ENCODE results near the gene OR2D3.

Gene OR2D3

DNA sequence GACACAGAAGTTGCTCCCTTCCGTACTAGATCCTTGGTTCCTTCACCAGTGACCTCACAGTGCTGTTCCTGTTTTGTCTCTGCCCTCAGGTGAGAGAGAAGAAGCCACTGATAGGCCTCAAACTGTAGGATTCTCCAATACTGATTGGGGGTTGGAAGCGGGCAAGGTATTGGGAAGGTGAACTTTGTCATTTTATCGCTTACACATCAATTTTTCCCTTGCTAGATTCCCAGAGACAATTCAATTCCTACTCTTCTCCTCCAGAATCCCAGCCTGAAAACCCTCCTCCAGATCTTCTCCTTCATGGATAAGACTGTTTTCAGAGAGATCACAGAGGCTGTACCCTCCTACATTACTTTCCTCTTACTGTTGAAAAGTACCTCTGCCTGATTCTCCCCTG lies 9.4 kb upstream of the OR2D3 start:
- no peak overlapping the region for H3K4me3 ChIP-seq (ENCODE audit: low read length)
- DNase-seq (ENCODE audit: low read depth): no peak
- TF ChIP-seq, protein P1, sequence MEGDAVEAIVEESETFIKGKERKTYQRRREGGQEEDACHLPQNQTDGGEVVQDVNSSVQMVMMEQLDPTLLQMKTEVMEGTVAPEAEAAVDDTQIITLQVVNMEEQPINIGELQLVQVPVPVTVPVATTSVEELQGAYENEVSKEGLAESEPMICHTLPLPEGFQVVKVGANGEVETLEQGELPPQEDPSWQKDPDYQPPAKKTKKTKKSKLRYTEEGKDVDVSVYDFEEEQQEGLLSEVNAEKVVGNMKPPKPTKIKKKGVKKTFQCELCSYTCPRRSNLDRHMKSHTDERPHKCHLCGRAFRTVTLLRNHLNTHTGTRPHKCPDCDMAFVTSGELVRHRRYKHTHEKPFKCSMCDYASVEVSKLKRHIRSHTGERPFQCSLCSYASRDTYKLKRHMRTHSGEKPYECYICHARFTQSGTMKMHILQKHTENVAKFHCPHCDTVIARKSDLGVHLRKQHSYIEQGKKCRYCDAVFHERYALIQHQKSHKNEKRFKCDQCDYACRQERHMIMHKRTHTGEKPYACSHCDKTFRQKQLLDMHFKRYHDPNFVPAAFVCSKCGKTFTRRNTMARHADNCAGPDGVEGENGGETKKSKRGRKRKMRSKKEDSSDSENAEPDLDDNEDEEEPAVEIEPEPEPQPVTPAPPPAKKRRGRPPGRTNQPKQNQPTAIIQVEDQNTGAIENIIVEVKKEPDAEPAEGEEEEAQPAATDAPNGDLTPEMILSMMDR (IDR thresholded peaks at IDR 0.05; ENCODE audit: insufficient read depth, low read depth, low read length, missing control alignments): no peak

DNA sequence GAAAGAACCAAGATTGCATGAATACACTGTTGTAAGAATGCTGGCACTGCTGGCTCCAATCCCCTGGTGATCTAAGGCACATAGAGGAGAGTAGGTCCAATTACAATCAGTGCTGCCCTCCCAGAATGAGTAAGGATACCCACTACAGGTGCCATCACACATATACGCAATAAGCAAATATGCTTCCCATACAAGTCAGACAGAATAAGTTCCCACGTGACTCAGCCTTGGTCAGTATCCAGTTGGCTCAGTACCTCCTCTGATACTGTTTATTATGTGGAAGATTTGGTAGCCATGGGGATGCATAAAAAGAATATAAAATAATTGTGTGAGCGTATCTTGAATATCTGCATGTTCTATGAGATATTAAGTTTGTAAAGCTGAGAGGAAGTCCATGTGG lies 8.9 kb upstream of the OR2D3 start:
- TF ChIP-seq, protein P1 (IDR thresholded peaks at IDR 0.05; ENCODE audit: insufficient read depth, low read depth, low read length, missing control alignments): no peak
- peak; percentile 60 for DNase-seq (ENCODE audit: low read depth)
- H3K4me3 ChIP-seq (ENCODE audit: low read length): no peak overlapping the region

DNA sequence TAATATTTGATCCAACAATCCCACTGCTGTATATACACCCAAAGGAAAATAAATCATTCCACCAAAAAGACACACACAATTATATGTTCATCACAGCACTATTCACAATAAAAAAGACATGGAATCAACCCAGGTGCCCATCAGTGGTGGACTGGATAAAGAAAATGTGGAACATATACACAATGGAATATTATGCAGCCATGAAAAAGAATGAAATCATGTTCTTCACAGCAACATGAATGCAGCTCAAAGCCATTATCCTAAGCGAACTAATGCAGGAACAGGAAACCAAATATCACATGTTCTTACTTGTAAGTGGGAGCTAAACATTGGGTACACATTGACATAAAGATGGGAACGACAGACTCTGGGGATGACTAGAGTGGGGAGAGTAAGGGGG lies 1.1 kb upstream of the OR2D3 start:
- no peak overlapping the region for H3K4me3 ChIP-seq (ENCODE audit: low read length)
- TF ChIP-seq, protein P1 (IDR thresholded peaks at IDR 0.05; ENCODE audit: insufficient read depth, low read depth, low read length, missing control alignments): no peak
- DNase-seq (ENCODE audit: low read depth): no peak

DNA sequence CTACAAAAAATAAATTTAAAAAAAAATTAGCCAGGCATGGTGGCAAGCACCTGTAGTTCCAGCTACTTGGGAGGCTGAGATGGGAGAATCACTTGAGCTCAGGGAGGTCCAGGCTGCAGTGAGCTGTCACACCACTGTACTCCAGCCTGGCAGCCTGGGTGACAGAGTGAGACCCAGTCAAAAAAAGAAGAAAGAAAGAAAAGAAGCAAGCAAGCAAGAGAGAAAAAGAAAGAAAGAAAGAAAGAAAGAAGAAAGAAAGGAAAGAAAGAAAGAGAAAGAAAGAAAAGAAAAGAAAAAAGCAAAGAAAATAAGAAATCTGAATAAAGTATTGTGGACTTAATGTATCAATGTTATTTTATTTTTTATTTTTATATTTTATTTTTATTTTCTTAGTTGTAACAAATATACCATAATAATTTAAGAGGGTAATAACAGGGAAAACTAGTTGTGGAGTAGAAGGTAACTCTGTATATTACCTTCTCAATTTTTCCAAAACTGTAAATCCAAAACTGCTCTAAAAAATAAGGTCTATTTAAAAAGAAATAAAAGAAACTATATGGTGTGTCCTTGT lies 4.3 kb downstream of the OR2D3 start:
- DNase-seq (ENCODE audit: low read depth): no peak
- TF ChIP-seq, protein P1 (IDR thresholded peaks at IDR 0.05; ENCODE audit: insufficient read depth, low read depth, low read length, missing control alignments): no peak
- no peak overlapping the region for H3K4me3 ChIP-seq (ENCODE audit: low read length)

DNA sequence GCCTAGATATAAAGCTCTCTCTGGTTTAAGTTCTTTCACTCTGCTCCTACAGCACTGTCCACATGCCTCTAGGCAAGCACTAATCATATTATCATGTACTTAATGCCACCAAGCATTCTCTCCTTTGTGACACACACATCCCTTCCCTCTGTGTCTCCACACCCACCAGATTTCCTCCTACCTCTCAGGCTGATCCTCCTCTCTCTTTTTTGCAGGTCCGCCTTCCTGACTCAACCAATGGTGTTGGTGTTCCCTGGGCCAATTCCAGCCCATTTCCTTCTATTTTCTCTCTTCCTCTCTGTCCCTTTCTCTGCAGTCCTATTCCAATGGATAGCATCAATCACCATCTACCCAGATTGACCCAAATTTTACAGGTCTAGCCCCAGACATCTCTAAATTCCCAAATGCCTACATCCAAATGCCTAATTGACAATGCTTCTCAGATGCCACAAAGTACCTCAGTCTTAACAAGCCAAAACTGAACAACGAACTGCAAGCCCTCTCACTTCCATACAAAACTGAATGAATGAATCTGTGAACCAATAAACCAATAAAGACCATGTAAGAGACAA lies 4.9 kb downstream of the OR2D3 start:
- DNase-seq (ENCODE audit: low read depth): peak; percentile 49
- H3K4me3 ChIP-seq (ENCODE audit: low read length): peak overlapping the region; percentile 73
- TF ChIP-seq, protein P1 (IDR thresholded peaks at IDR 0.05; ENCODE audit: insufficient read depth, low read depth, low read length, missing control alignments): no peak

DNA sequence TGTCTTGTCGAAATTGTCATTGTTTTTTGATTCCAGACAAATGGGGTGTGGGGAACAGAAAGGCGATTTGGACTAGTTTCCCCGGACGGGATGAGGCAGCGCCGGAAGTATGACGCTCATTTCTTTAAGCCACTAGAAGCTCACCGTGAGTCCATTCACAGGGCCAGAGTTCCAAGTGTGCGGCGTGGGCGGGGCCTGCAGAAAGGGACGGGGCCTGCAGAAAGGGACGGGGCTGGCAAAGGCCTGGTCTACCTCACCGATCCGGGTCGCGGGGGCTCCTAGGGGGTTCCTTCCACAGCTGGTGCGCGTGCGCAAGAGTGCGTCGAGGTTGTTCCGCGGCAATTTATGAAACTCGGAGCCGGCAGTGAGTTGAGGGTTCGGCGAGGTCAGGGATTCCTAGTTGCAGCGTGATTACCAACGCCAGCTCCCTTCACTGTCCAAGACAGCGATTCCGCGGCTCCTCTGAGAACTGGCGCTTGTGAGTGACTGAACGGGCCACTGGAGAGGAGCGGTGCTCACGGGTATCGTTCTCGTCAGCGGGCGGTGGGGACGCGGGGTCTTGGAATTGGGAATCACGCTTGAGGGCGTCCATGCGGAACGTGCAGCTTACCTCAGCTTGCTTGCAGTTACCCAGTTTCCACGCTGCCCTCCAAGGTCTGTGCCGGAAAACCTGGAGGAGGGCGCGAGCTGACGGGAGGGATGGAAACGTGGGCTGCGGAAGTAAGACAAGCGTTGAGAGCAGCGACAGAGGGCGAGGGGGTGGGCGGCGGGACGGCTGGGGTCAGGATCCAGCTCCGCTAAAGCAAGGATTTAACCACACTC lies 5.6 kb downstream of the OR2D3 start, which contains the start of gene ZNF215:
Gene ZNF215, plus strand, starts transcription at position 219 of the 822 bp plus-strand sequence. CDS start 5,847 bp downstream, outside the sequence.
- TF ChIP-seq, protein P1 (IDR thresholded peaks at IDR 0.05; ENCODE audit: insufficient read depth, low read depth, low read length, missing control alignments): no peak
- H3K4me3 ChIP-seq (ENCODE audit: low read length): peak within 1 kb of the TSS; percentile 73
- DNase-seq (ENCODE audit: low read depth): peak; percentile 88
